ENCODE results near the gene NOL3.
A peak's percentile ranks its signal among the peaks of the same experiment; 100 is the strongest.

Gene NOL3

GRCh38 chr16:67142342-67142741 is 28.0 kb upstream of the NOL3 start:
- no peak for TF ChIP-seq CTCF (IDR thresholded peaks at IDR 0.05; ENCODE audit: borderline replicate concordance, insufficient read depth, low read depth, low read length)
- no peak overlapping the region for H3K4me3 ChIP-seq (ENCODE audit: low read depth, low read length)

GRCh38 chr16:67144943-67145342 is 25.4 kb upstream of the NOL3 start:
- no peak for TF ChIP-seq CTCF (IDR thresholded peaks at IDR 0.05; ENCODE audit: borderline replicate concordance, insufficient read depth, low read depth, low read length)

GRCh38 chr16:67145746-67146145 is 24.6 kb upstream of the NOL3 start:
- no peak for TF ChIP-seq CTCF (IDR thresholded peaks at IDR 0.05; ENCODE audit: borderline replicate concordance, insufficient read depth, low read depth, low read length)

More at GRCh38 chr16:67144943-67145342, 25.4 kb upstream of the NOL3 start:
- H3K4me3 ChIP-seq (ENCODE audit: low read depth, low read length): no peak overlapping the region

GRCh38 chr16:67146523-67147357 is 23.6 kb upstream of the NOL3 start:
- TF ChIP-seq CTCF (IDR thresholded peaks at IDR 0.05; ENCODE audit: borderline replicate concordance, insufficient read depth, low read depth, low read length): 0 out of 2 replicates have a peak, but pooled peaks have one; percentile 10
- no peak overlapping the region for H3K4me3 ChIP-seq (ENCODE audit: low read depth, low read length)

More at GRCh38 chr16:67145746-67146145, 24.6 kb upstream of the NOL3 start:
- no peak overlapping the region for H3K4me3 ChIP-seq (ENCODE audit: low read depth, low read length)

GRCh38 chr16:67147437-67148140 is 22.7 kb upstream of the NOL3 start:
- TF ChIP-seq CTCF (IDR thresholded peaks at IDR 0.05; ENCODE audit: borderline replicate concordance, insufficient read depth, low read depth, low read length): no peak
- H3K4me3 ChIP-seq (ENCODE audit: low read depth, low read length): no peak overlapping the region

- no peak overlapping the region for H3K4me3 ChIP-seq (ENCODE audit: low read depth, low read length)
- no peak for TF ChIP-seq CTCF (IDR thresholded peaks at IDR 0.05; ENCODE audit: borderline replicate concordance, insufficient read depth, low read depth, low read length)
Measured at GRCh38 chr16:67148221-67148620, 22.1 kb upstream of the NOL3 start.
